Measurements from ENCODE around the gene ZNF57.

The ZNF57 gene

DNA sequence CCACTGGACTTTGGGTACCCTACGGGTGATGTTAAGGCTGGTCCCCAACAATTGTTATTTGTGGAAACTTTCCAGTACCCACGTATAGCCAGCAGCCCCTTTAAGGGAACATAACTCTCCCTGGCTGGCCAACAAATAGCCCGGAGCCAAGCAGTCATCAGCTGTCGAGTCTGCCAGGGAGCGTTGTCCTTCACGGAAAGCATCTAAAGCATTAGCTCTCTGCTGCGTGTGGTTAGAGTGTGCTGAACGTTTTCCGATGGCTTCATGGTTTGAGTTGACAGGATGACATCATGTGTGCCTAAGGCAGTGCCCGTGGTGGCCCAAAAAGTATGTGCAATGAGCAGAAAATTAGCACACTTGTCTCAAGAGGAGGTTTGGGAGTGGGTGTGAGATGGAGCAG lies 36.9 kb upstream of the ZNF57 start:
- Histone ChIP-seq H3K9ac (ENCODE audit: low read length) (no peak overlapping the region), H3K9me3 (ENCODE audit: insufficient read depth, low read length) (no peaks in the 10 kb centered on the region), H2AFZ (ENCODE audit: low read depth, low read length, severe bottlenecking) (no peak overlapping the region), H3K79me2 (ENCODE audit: insufficient read depth, low read length) (no peaks in the 10 kb centered on the region), H3K4me3 (ENCODE audit: insufficient read depth, low read length, poor library complexity, severe bottlenecking) (no peak overlapping the region), H3K27me3 (ENCODE audit: low read length) (no peaks in the 10 kb centered on the region), H3F3A (ENCODE audit: insufficient read depth) (no peaks in the 10 kb centered on the region), H4K20me1 (ENCODE audit: low read depth, low read length) (no peaks in the 10 kb centered on the region), H3K36me3 (ENCODE audit: low read length) (no peaks in the 10 kb centered on the region), H3K27ac (ENCODE audit: low read depth, low read length) (no peak overlapping the region), H3K4me2 (ENCODE audit: low read depth, low read length, poor library complexity, severe bottlenecking) (no peak overlapping the region), H3K9me2 (replicated peaks; ENCODE audit: insufficient read depth, low read length) (no peaks in the 10 kb centered on the region)
- TF ChIP-seq CTCF (IDR thresholded peaks at IDR 0.05; ENCODE audit: insufficient read depth, low read length, poor library complexity, severe bottlenecking) (no peak), EZH2phosphoT487 (conservative IDR thresholded peaks at IDR 0.05; ENCODE audit: low read length) (no peak)

DNA sequence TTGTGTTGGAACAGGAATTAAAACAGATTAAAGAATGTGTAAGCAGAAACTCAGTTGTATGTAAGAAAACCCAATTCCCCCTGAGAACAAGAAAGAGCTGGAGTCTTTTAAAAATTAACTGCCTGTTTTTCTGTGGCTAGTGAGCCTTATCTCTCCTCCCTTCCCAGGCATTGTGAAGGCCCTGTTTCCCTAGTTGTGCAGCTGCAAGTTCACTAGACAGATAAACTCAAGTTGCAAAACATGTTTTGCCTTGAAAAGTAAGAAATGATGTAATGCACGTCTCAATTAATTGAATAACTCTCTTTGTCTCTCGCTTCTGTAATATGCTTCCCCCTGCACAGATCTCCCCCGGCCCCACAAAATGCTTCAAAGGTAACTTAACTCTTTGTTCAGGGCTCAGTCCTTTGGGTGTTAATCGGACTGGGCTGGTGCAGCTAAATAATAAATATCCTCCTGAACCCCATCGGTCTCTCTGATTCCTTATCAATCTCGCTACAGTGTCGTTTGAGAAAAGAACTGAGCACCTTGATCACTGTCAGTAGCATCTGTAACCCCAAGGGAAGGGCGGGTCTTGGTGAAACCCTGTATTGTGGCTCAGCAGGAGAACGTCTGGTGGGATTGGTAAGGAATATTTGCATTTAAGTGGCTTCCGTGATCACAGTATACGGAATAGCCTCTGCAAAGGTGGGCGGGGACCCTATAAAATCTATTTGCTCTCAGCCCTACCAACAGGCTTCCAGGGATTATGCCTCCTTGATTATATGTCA lies 35.2 kb upstream of the ZNF57 start:
- H3K36me3 ChIP-seq (ENCODE audit: low read length), result no peaks in the 10 kb centered on the region
- no peaks in the 10 kb centered on the region for H3K79me2 ChIP-seq (ENCODE audit: insufficient read depth, low read length)
- no peak overlapping the region for H3K27ac ChIP-seq (ENCODE audit: low read depth, low read length)
- H3K27me3 ChIP-seq (ENCODE audit: low read length), result no peaks in the 10 kb centered on the region
- no peaks in the 10 kb centered on the region for H3K9me2 ChIP-seq (replicated peaks; ENCODE audit: insufficient read depth, low read length)
- H2AFZ ChIP-seq (ENCODE audit: low read depth, low read length, severe bottlenecking), result no peak overlapping the region
- H3K4me2 ChIP-seq (ENCODE audit: low read depth, low read length, poor library complexity, severe bottlenecking), result no peak overlapping the region
- TF ChIP-seq EZH2phosphoT487 (conservative IDR thresholded peaks at IDR 0.05; ENCODE audit: low read length), result no peak
- TF ChIP-seq CTCF (IDR thresholded peaks at IDR 0.05; ENCODE audit: insufficient read depth, low read length, poor library complexity, severe bottlenecking), result no peak
- H3K9ac ChIP-seq (ENCODE audit: low read length), result no peak overlapping the region
- H3K9me3 ChIP-seq (ENCODE audit: insufficient read depth, low read length), result no peaks in the 10 kb centered on the region
- H4K20me1 ChIP-seq (ENCODE audit: low read depth, low read length), result no peaks in the 10 kb centered on the region
- no peaks in the 10 kb centered on the region for H3F3A ChIP-seq (ENCODE audit: insufficient read depth)
- no peak overlapping the region for H3K4me3 ChIP-seq (ENCODE audit: insufficient read depth, low read length, poor library complexity, severe bottlenecking)

- no peak overlapping the region for H3K27ac ChIP-seq (ENCODE audit: low read depth, low read length)
- H2AFZ ChIP-seq (ENCODE audit: low read depth, low read length, severe bottlenecking), result no peak overlapping the region
- no peak overlapping the region for H3K9ac ChIP-seq (ENCODE audit: low read length)
- no peaks in the 10 kb centered on the region for H3F3A ChIP-seq (ENCODE audit: insufficient read depth)
- H3K4me3 ChIP-seq (ENCODE audit: insufficient read depth, low read length, poor library complexity, severe bottlenecking), result no peak overlapping the region
- H4K20me1 ChIP-seq (ENCODE audit: low read depth, low read length), result no peaks in the 10 kb centered on the region
- H3K9me2 ChIP-seq (replicated peaks; ENCODE audit: insufficient read depth, low read length), result no peaks in the 10 kb centered on the region
- H3K36me3 ChIP-seq (ENCODE audit: low read length), result no peaks in the 10 kb centered on the region
- H3K27me3 ChIP-seq (ENCODE audit: low read length), result no peaks in the 10 kb centered on the region
- TF ChIP-seq CTCF (IDR thresholded peaks at IDR 0.05; ENCODE audit: insufficient read depth, low read length, poor library complexity, severe bottlenecking) (no peak), EZH2phosphoT487 (conservative IDR thresholded peaks at IDR 0.05; ENCODE audit: low read length) (no peak)
- no peaks in the 10 kb centered on the region for H3K9me3 ChIP-seq (ENCODE audit: insufficient read depth, low read length)
- H3K4me2 ChIP-seq (ENCODE audit: low read depth, low read length, poor library complexity, severe bottlenecking), result no peak overlapping the region
- no peaks in the 10 kb centered on the region for H3K79me2 ChIP-seq (ENCODE audit: insufficient read depth, low read length)
These were observed 34.2 kb upstream of the ZNF57 start for GRCh38 chr19:2866495-2867024.

Measured in SU-DHL-6 (cell line).